Omental fat pad (tissue), 4 donors: ENCODE results near the gene DYRK1A. TPM values are rescaled to one million over a fixed set of nuclear protein-coding genes. Genes with fewer than 3 reads are reported as not detected.

Experiments
- ATAC-seq: fragments of 150-250 bp; one replicate; pipeline ENCODE4 v1.9.1; 2016; ENCODE audit warnings: mild to moderate bottlenecking, moderate library complexity; ENCODE audit not compliant: low FRiP score
- DNase-seq: peaks from one replicate; pipeline ENCODE4 v3.0.0-alpha.2; 2019; ENCODE audit warnings: low spot score
- total RNA-seq, 4 donors: library from RNA; depleted of rRNA; stranded (reverse); fragments of >200 nt; gene quantifications; one replicate each; pipeline ENCODE4 v1.1.0, GENCODE V29; 2016
- TF ChIP-seq, protein P1 (sequence below), 3 donors: fragments of 450-650 bp; IDR thresholded peaks; one replicate each; pipeline ENCODE4 v1.5.1; 2016 to 2017; ENCODE audit warnings: antibody characterized with exemption in 3 of 3, mild to moderate bottlenecking in 3 of 3, moderate library complexity in 2 of 3

Gene DYRK1A
- total RNA-seq, 4 donors from 2014 or later: 50.7 to 82.3 (median 72.3) TPM

DNA sequence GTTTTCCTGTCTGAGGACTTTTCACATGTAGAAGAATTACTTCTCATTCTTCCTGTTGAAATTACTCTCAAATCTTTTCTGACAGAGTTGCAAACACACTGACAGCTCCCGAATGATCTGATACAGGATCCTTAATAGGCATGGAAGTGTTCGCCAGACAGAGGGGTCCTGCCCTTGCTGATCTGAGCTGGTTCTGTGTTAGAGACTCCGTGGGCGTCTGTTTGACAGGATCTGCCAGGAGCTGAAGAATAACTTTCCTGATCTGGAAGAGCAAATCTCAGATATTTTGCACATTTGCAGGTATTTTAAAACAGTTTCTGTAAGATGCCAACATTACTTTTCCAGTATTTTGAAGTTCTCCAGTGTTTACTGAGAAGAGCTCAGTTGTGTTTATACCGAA is 202.3 kb downstream of the DYRK1A start:
- ATAC-seq (no peak), DNase-seq (no peak)
- TF ChIP-seq, protein P1, sequence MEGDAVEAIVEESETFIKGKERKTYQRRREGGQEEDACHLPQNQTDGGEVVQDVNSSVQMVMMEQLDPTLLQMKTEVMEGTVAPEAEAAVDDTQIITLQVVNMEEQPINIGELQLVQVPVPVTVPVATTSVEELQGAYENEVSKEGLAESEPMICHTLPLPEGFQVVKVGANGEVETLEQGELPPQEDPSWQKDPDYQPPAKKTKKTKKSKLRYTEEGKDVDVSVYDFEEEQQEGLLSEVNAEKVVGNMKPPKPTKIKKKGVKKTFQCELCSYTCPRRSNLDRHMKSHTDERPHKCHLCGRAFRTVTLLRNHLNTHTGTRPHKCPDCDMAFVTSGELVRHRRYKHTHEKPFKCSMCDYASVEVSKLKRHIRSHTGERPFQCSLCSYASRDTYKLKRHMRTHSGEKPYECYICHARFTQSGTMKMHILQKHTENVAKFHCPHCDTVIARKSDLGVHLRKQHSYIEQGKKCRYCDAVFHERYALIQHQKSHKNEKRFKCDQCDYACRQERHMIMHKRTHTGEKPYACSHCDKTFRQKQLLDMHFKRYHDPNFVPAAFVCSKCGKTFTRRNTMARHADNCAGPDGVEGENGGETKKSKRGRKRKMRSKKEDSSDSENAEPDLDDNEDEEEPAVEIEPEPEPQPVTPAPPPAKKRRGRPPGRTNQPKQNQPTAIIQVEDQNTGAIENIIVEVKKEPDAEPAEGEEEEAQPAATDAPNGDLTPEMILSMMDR (IDR thresholded peaks at IDR 0.05): no peak

DNA sequence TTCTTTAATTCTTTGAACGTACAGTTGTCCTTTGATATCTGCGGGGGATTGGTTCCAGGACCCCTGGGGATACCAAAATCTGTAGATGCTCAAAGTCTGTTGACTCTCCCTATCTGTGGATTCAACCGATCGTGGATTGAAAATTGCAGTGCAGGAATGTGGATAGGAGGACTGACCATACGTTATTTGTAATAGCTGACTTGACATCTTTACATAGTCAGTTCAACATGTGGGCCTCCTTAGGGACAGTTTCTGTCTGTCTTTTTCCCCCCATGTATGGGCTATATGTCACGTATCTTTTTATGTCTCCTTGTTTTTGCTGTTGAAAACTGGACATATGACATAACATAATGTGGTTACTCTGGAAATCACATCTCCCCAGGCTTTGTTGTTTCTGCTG is 204.9 kb downstream of the DYRK1A start:
- TF ChIP-seq, protein P1 (IDR thresholded peaks at IDR 0.05): no peak
- no peak for ATAC-seq
- no peak for DNase-seq

DNA sequence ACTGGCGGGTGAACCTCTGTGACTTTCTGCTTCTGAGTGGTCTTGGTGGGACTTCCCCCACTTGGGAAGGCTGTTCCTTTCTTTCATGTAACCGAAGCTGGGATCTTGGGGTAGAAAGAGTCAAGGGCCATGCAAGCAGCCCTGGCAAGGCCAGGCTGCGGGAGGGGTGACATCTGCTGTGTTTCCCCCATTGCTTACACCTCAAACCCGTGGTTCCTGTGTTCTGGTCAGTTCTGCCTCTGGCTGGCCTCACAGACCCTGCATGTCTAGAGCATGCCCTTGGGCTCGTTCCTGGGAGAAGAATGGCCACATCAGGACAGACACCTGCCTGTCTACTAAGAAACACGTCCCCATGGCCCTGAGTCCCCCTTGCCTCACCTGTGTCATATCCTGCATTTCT is 207.7 kb downstream of the DYRK1A start:
- no peak for ATAC-seq
- TF ChIP-seq, protein P1 (IDR thresholded peaks at IDR 0.05): no peak
- no peak for DNase-seq

DNA sequence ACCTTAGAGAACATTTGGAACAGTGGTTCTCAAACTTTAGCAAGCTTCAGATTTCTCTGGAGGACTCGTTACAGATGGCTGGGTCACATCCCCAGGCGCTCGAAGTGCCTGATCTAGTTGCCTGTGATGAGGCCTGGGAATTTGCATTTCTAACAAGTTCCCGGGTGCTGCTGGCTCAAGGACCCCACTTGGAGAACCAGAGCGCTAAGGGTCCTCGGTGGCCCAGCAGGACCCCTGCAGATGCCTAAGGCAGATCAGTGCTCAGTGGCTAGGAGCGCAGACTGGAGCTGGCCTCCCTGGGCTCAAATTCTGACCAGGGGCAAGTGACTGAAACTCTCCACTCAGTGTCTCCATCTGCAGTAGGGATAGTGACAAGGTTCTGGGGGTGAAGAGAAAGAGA is 208.2 kb downstream of the DYRK1A start:
- ATAC-seq (no peak), DNase-seq (no peak)
- TF ChIP-seq, protein P1 (IDR thresholded peaks at IDR 0.05): no peak

DNA sequence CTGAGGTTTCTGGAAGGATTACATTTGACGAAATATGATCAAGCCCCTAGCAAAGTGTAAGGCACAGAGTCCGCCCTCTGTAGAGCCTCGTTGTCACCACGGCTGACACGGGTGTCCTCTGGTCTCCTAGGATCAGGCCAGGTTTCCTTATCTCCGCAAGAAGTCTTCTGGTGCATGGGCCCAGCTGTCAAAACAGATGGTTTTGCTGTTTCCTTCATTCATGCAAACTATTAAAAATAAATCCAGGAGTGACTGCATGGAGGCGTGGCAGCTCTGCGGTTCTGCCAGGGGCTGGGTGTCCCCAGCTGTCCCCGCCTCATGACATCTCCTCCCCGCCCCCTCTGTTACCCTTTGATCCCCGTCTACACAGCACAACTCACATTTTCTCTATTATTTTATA is 209.0 kb downstream of the DYRK1A start:
- ATAC-seq (no peak), DNase-seq (no peak)
- TF ChIP-seq, protein P1 (IDR thresholded peaks at IDR 0.05): no peak

Other genes starting within 250 kb of the DYRK1A start
- 10 to 100 TPM; 48.3 to 88.3 (median 61.1) TPM for gene VPS26C, start 99.4 kb upstream of the DYRK1A start, total RNA-seq